ENCODE measurements around the gene PDXK. TPM values are rescaled to one million over a fixed set of nuclear protein-coding genes. Genes with fewer than 3 reads are reported as not detected.

Gene PDXK
- total and polyA plus RNA-seq, 9 of the 15 experiments (the other 6 are each of a cell fraction or from before 2014, with no cell fraction given), result 5.6 to 162 (median 76.5) TPM

DNA sequence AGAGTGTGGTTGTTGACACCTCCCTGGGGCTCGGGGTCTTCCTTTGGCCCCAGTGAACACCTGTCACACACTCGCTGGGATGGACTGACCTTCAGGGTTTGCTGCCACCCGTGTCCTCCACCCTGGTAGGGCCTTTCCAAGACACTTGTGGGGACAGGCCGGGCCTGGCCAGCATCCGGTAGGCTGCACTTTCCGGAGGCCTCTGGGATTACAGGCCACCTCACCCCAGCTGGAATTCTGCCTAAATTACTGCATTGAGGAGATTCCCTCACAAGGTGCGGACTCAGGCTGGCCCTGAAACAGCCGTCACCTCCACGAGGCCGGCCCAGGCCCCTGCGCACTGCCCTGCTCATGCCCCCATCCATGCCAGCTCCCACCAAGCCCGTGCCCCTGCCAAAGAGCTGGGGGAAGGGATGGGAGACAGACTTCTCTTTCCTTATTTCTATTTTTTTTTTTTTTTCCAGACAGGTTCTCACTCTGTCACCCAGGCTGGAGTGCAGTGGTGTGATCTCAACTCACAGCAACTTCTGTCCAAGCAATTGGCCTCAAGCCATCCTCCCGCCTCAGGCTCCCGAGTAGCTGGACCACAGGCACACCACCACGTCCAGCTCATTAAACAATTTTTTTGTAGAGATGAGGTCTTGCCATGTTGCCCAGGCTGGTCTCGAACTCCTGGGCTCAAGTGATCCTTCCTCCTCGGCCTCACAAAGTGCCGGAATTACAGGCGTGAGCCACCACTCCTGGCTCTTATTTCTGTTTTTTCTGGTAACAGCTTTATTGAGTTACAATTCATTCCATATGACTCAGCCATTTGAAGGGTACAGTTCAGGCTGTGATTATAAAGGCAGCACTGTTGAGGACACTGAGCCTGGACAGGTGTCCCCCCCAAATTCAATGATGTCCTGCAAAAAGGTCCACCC is 45.9 kb downstream of the PDXK start:
- peaks cover 25 to 44% of the 10 kb centered on the region in 2 experiments for H3K4me1 ChIP-seq (replicated peaks in 1 of 2; ENCODE audit: control insufficient read depth in 2 of 2, insufficient read depth in 2 of 2, low read length in 2 of 2)
- H3K4me3 ChIP-seq, result no peak overlapping the region
- H3K36me3 ChIP-seq (ENCODE audit: control insufficient read depth, insufficient read depth, low read length), result peaks cover 39% of the 10 kb centered on the region; the same call in 2 of the 3 replicates
- no peaks in the 10 kb centered on the region for H4K20me1 ChIP-seq (replicated peaks; ENCODE audit: control insufficient read depth, insufficient read depth, low read length)
- POLR2A ChIA-PET, result interaction anchor here (0.6 kb wide), 1 partner anchor 95 kb away, joined by 3 read pairs; no protein-coding TSS in a partner anchor
- no peaks in the 10 kb centered on the region for H3K9me3 ChIP-seq (replicated peaks; ENCODE audit: control insufficient read depth, insufficient read depth, low read depth, low read length)
- no peak for FAIRE-seq
- no peaks in the 10 kb centered on the region for H3K79me2 ChIP-seq (ENCODE audit: control insufficient read depth, insufficient read depth, low read length)
- no peak for DNase-seq (ENCODE audit: extremely low read depth in 1 of 4, low spot score in 3 of 4)
- WGBS (ENCODE audit: insufficient coverage, low coverage, missing lambda C conversion rate), result 89% methylated on average over 19 of the region's 19 CpGs
- H3K9me1 ChIP-seq (ENCODE audit: control insufficient read depth, insufficient read depth, low read length), result peaks cover 8% of the 10 kb centered on the region
- ATAC-seq, result no peak
- no peak overlapping the region for H3K27ac ChIP-seq (ENCODE audit: extremely low read depth, low read depth, low read length)
- TF ChIP-seq ZFPM2 (CRISPR knock-in tag; IDR thresholded peaks at IDR 0.05), result no peak
- no peak for TF ChIP-seq CBX8 (IDR thresholded peaks at IDR 0.05; ENCODE audit: borderline replicate concordance, extremely low read depth, low read depth, low read length, poor library complexity, severe bottlenecking)
- peak; percentile 62 for TF ChIP-seq POLR2G (IDR thresholded peaks at IDR 0.05; ENCODE audit: low read depth, low read length)
- no peak for TF ChIP-seq KHSRP (IDR thresholded peaks at IDR 0.05)
- TF ChIP-seq MTF1 (CRISPR knock-in tag; IDR thresholded peaks at IDR 0.05; ENCODE audit: borderline replicate concordance), result no peak
- TF ChIP-seq SNIP1 (IDR thresholded peaks at IDR 0.05; ENCODE audit: low read depth), result no peak
- TF ChIP-seq PHTF2 (CRISPR knock-in tag; IDR thresholded peaks at IDR 0.05), result no peak
- TF ChIP-seq ZFX (CRISPR knock-in tag; IDR thresholded peaks at IDR 0.05), result peak; percentile 26; the same call in 1 of the 2 replicates
- peak; percentile 37 for TF ChIP-seq RBM22 (IDR thresholded peaks at IDR 0.05; ENCODE audit: low read depth, low read length, poor library complexity, severe bottlenecking)
- no peak for TF ChIP-seq RB1 (IDR thresholded peaks at IDR 0.05; ENCODE audit: low read depth)
- no peak for TF ChIP-seq POU5F1 (IDR thresholded peaks at IDR 0.05; ENCODE audit: borderline replicate concordance, low read depth, low read length, partially characterized antibody)
- TF ChIP-seq ASH1L (IDR thresholded peaks at IDR 0.05; ENCODE audit: borderline replicate concordance, low read depth, partially characterized antibody), result no peak
- intact Hi-C loops (cut with micrococcal nuclease) (no loop called here), in situ Hi-C loops (cut with MboI) (no loop called here)
- CTCF ChIA-PET (ENCODE audit: low intra/inter-chr PET ratio), result no interaction called here
- H3K9ac ChIP-seq (ENCODE audit: insufficient read depth in 1 of 2, low read depth in 2 of 2, low read length in 2 of 2), result peak overlapping the region in 1 of 2 experiments; percentile 60; a peak in 2 of 4 replicates
- BruUV-seq (replicated peaks), result no TSS peak
- H3K27me3 ChIP-seq (ENCODE audit: control insufficient read depth in 2 of 2, insufficient read depth in 2 of 2, low read length in 2 of 2), result no peaks in the 10 kb centered on the region
- H3K4me2 ChIP-seq (ENCODE audit: insufficient read depth, low read length), result no peak overlapping the region
- H2AFZ ChIP-seq (ENCODE audit: low read depth, low read length), result no peak overlapping the region

Data from K562 (cell line).